CD4-positive, alpha-beta T cell treated with Interleukin-17A for 1 hour (primary cell): Measurements from ENCODE around the gene EXPH5.
A peak's percentile ranks its signal among the peaks of the same experiment; 100 is the strongest.

Experiments
- DNase-seq: peaks from one replicate; pipeline ENCODE4 v3.0.0-alpha.2; 2020

Gene EXPH5

GRCh38 chr11:108559904-108560303 is 33.7 kb downstream of the EXPH5 start:
- DNase-seq, result no peak

GRCh38 chr11:108559340-108559739 is 34.2 kb downstream of the EXPH5 start:
- no peak for DNase-seq

GRCh38 chr11:108558222-108558621 is 35.3 kb downstream of the EXPH5 start:
- DNase-seq, result no peak

GRCh38 chr11:108556019-108556418 is 37.5 kb downstream of the EXPH5 start:
- no peak for DNase-seq

GRCh38 chr11:108551651-108552462 is 41.7 kb downstream of the EXPH5 start:
- DNase-seq, result no peak

- no peak for DNase-seq
These were observed 44.2 kb downstream of the EXPH5 start for GRCh38 chr11:108549319-108549885.

GRCh38 chr11:108545909-108546501 is 47.6 kb downstream of the EXPH5 start:
- DNase-seq, result no peak

GRCh38 chr11:108543316-108543964 is 50.1 kb downstream of the EXPH5 start:
- no peak for DNase-seq

- no peak for DNase-seq
These were observed 52.0 kb downstream of the EXPH5 start for GRCh38 chr11:108541531-108541930.

GRCh38 chr11:108538502-108538901 is 55.1 kb downstream of the EXPH5 start:
- DNase-seq, result no peak

GRCh38 chr11:108538022-108538424 is 55.5 kb downstream of the EXPH5 start:
- DNase-seq, result peak; percentile 11

- no peak for DNase-seq
These were observed 56.8 kb downstream of the EXPH5 start for GRCh38 chr11:108536783-108537182.

- no peak for DNase-seq
These were observed 58.1 kb downstream of the EXPH5 start for GRCh38 chr11:108535384-108535955.

- no peak for DNase-seq
These were observed 59.2 kb downstream of the EXPH5 start for GRCh38 chr11:108534274-108534882.

GRCh38 chr11:108530426-108530825 is 63.1 kb downstream of the EXPH5 start:
- no peak for DNase-seq

GRCh38 chr11:108527382-108527781 is 66.2 kb downstream of the EXPH5 start:
- DNase-seq, result no peak

GRCh38 chr11:108525161-108525560 is 68.4 kb downstream of the EXPH5 start:
- no peak for DNase-seq

GRCh38 chr11:108524422-108524821 is 69.1 kb downstream of the EXPH5 start:
- no peak for DNase-seq

- DNase-seq, result no peak
These were observed 71.2 kb downstream of the EXPH5 start for GRCh38 chr11:108522318-108522717.

GRCh38 chr11:108518581-108518980 is 75.0 kb downstream of the EXPH5 start:
- no peak for DNase-seq

GRCh38 chr11:108516125-108516524 is 77.4 kb downstream of the EXPH5 start:
- no peak for DNase-seq

- DNase-seq, result no peak
These were observed 80.9 kb downstream of the EXPH5 start for GRCh38 chr11:108512708-108513107.
